K562 (cell line): ENCODE measurements around the gene HRH3. TPM values are rescaled to one million over a fixed set of nuclear protein-coding genes. Genes with fewer than 3 reads are reported as not detected.

Source experiments
- ATAC-seq: fragments of 200-7000 bp; cut with Tn5 transposase; 3 replicates; pipeline ENCODE4 v1.9.1; 2020; ENCODE audit warnings: moderate library complexity
- BruUV-seq: library from RNA; stranded (reverse); fragments of 400-500 nt; replicated peaks from 2 replicates; lab custom pipeline; 2021; lab: Mats Ljungman, UMichigan
- CTCF ChIA-PET: fragments of 300-600 bp; formaldehyde crosslinking; extraction: SDS; loops from one replicate; lab custom pipeline; 2021; ENCODE audit warnings: low intra/inter-chr PET ratio; lab: Yijun Ruan, JAX
- POLR2A ChIA-PET: fragments of 300-600, 350-650 bp; sonication (Branson Sonifier 250); formaldehyde crosslinking; extraction: SDS; loops from one replicate; lab custom pipeline; 2021; ENCODE audit warnings: antibody characterized with exemption, inconsistent platforms; lab: Yijun Ruan, JAX
- DNase-seq, 4 experiments: peaks; one replicate each; pipeline versions ENCODE4 v3.0.0 to v3.0.0-alpha.2; 2011 to 2018; ENCODE audit warnings: low spot score in 3 of 4, mixed read lengths in 3 of 4; ENCODE audit errors: extremely low read depth in 1 of 4
- FAIRE-seq: peaks from 2 replicates; lab custom pipeline; 2011; peaks lifted over from hg19 to GRCh38; lab: Jason Lieb, UNC
- H2AFZ ChIP-seq: 2 replicates; pipeline ENCODE4 v1.6.0; 2011; ENCODE audit warnings: low read depth, low read length, control low read depth, inconsistent platforms
- H3K27ac ChIP-seq: fragments of 200-600 bp; 3 replicates; pipeline ENCODE4 v1.8.0; 2011; ENCODE audit warnings: low read depth, mild to moderate bottlenecking, control low read depth, inconsistent platforms, low read length, moderate library complexity, mixed read lengths; ENCODE audit errors: extremely low read depth
- H3K27me3 ChIP-seq, 2 experiments: fragments of 300-600 bp in 1 of 2; 2 replicates in 1 of 2; 3 replicates in 1 of 2; pipeline versions ENCODE4 v1.6.0 to v1.8.0; 2011; ENCODE audit warnings: inconsistent platforms in 2 of 2, low read length in 2 of 2, mild to moderate bottlenecking in 1 of 2, mixed read lengths in 1 of 2, moderate library complexity in 1 of 2; ENCODE audit not compliant: control insufficient read depth in 2 of 2, insufficient read depth in 2 of 2
- H3K36me3 ChIP-seq: fragments of 300-600 bp; 3 replicates; pipeline ENCODE4 v1.8.0; 2011; ENCODE audit warnings: mild to moderate bottlenecking, low read length, inconsistent platforms; ENCODE audit not compliant: control insufficient read depth, insufficient read depth
- H3K4me1 ChIP-seq, 2 experiments: fragments of 200-600 bp in 1 of 2; replicated peaks in 1 of 2; 2 replicates in 1 of 2; 3 replicates in 1 of 2; pipeline versions ENCODE4 v1.5.1 to v1.8.0; 2011; ENCODE audit warnings: inconsistent platforms in 2 of 2, low read length in 2 of 2, mild to moderate bottlenecking in 1 of 2, mixed read lengths in 1 of 2, moderate library complexity in 1 of 2; ENCODE audit not compliant: control insufficient read depth in 2 of 2, insufficient read depth in 2 of 2
- H3K4me2 ChIP-seq: 2 replicates; pipeline ENCODE4 v1.6.1; 2011; ENCODE audit warnings: low read length, control low read depth, inconsistent platforms, mixed read lengths; ENCODE audit not compliant: insufficient read depth
- H3K4me3 ChIP-seq: fragments of 200-600 bp; sonication (generic), shearing (Covaris generic); 2 replicates; pipeline ENCODE4 v1.5.1; 2016; ENCODE audit warnings: control low read depth, inconsistent platforms
- H3K79me2 ChIP-seq: fragments of 200-600 bp; 3 replicates; pipeline ENCODE4 v1.8.0; 2011; ENCODE audit warnings: low read length, inconsistent platforms; ENCODE audit not compliant: control insufficient read depth, insufficient read depth
- H3K9ac ChIP-seq, 2 experiments: 2 replicates each; pipeline versions ENCODE4 v1.6.0 to v1.6.1; 2011; ENCODE audit warnings: low read depth in 2 of 2, low read length in 2 of 2, control low read depth in 1 of 2, inconsistent platforms in 1 of 2, mild to moderate bottlenecking in 1 of 2, mixed read lengths in 1 of 2; ENCODE audit not compliant: insufficient read depth in 1 of 2
- H3K9me1 ChIP-seq: one replicate; pipeline ENCODE4 v1.6.0; 2011; ENCODE audit warnings: inconsistent platforms, mild to moderate bottlenecking, low read length, moderate library complexity; ENCODE audit not compliant: control insufficient read depth, insufficient read depth
- H3K9me3 ChIP-seq: replicated peaks from 2 replicates; pipeline ENCODE4 v1.5.1; 2011; ENCODE audit warnings: low read depth, low read length, inconsistent platforms; ENCODE audit not compliant: control insufficient read depth, insufficient read depth
- H4K20me1 ChIP-seq: replicated peaks from 2 replicates; pipeline ENCODE4 v1.6.1; 2011; ENCODE audit warnings: low read length, inconsistent platforms, mixed read lengths; ENCODE audit not compliant: control insufficient read depth, insufficient read depth
- ELF1 ChIP-seq: fragments of 200-800 bp; sonication (Bioruptor generic); IDR thresholded peaks from 2 replicates; pipeline ENCODE4 v1.6.1; 2016; ENCODE audit warnings: missing genetic modification characterization, missing compliant biosample characterization
- GABPB1 ChIP-seq: sonication (generic); formaldehyde crosslinking; IDR thresholded peaks from 2 replicates; pipeline ENCODE4 v1.8.0; 2022; ENCODE audit warnings: mild to moderate bottlenecking, missing genetic modification reagents
- JUND ChIP-seq, 2 experiments: IDR thresholded peaks; 2 replicates in 1 of 2; 3 replicates in 1 of 2; pipeline ENCODE4 v1.6.1; 2011; ENCODE audit warnings: borderline replicate concordance in 2 of 2, low read depth in 2 of 2, low read length in 2 of 2, improper control_type of control experiment in 1 of 2, missing biosample characterization in 1 of 2, missing genetic modification characterization in 1 of 2, missing genetic modification reagents in 1 of 2
- MCM3 ChIP-seq: fragments of 450-650 bp; IDR thresholded peaks from 2 replicates; pipeline ENCODE4 v1.6.1; 2016
- POLR2G ChIP-seq: fragments of 200-400 bp; formaldehyde crosslinking; IDR thresholded peaks from 2 replicates; pipeline ENCODE4 v1.6.1; 2017; ENCODE audit warnings: low read depth, mild to moderate bottlenecking, antibody characterized with exemption, low read length, moderate library complexity
- SIN3B ChIP-seq: fragments of 450-650 bp; IDR thresholded peaks from 2 replicates; pipeline ENCODE4 v1.6.1; 2017; ENCODE audit warnings: low read depth, mild to moderate bottlenecking, moderate library complexity
- TFAM ChIP-seq: fragments of 250-450 bp; sonication (Bioruptor Pico); conservative IDR thresholded peaks from 2 replicates; pipeline ENCODE4 v1.5.0; 2021; ENCODE audit warnings: mild to moderate bottlenecking, moderate library complexity
- TGIF2 ChIP-seq: sonication (generic); formaldehyde crosslinking; IDR thresholded peaks from 2 replicates; pipeline ENCODE4 v1.8.1; 2022; ENCODE audit warnings: mild to moderate bottlenecking, missing genetic modification reagents, moderate library complexity
- ZKSCAN1 ChIP-seq: fragments of 150-350 bp; IDR thresholded peaks from 2 replicates; pipeline ENCODE4 v1.6.1; 2016; ENCODE audit warnings: low read depth, low read length
- ZNF740 ChIP-seq, 3 experiments: fragments of 200-800 bp in 1 of 3; sonication (Bioruptor generic) in 1 of 3; sonication (generic) in 1 of 3; formaldehyde crosslinking in 1 of 3; IDR thresholded peaks; 2 replicates each; pipeline versions ENCODE4 v1.6.1 to v1.8.0; 2016 to 2022; ENCODE audit warnings: mild to moderate bottlenecking in 2 of 3, missing compliant biosample characterization in 2 of 3, missing genetic modification characterization in 2 of 3, missing genetic modification reagents in 1 of 3
- WGBS: fragments of 100-300 bp; shearing (Covaris generic); methylation state at CpG from one replicate; pipeline ENCODE4 v1.1.6; 2016; ENCODE audit warnings: low coverage, mixed read lengths; ENCODE audit not compliant: insufficient coverage; ENCODE audit errors: missing lambda C conversion rate; 5-methylcytosine and 5-hydroxymethylcytosine counted together
- in situ Hi-C: fragments of 300-500 bp; cut with MboI; formaldehyde crosslinking; loops from 4 replicates; pipeline ENCODE4 v1.15.0; 2018; ENCODE audit warnings: inconsistent platforms, mixed read lengths
- intact Hi-C: fragments of 100-400 bp; cut with micrococcal nuclease; formaldehyde crosslinking; loops from 2 replicates; pipeline ENCODE4 v1.14.2; 2022
- polyA plus RNA-seq, 8 experiments: library from polyadenylated mRNA; depleted of rRNA in 4 of 8; stranded (reverse) in 5 of 8; unstranded in 3 of 8; fragments of >200 nt; fragmentation: Nextera tagmentation in 2 of 8; fragmentation: Illumina TruSeq in 1 of 8; extraction: Ambion mirVana in 2 of 8; extraction: Trizol in 1 of 8; gene quantifications; 2 replicates each; pipeline versions ENCODE4 v1.2.1 to v1.2.3, GENCODE V29; 2011 to 2014; ENCODE audit warnings: inconsistent platforms in 1 of 8, missing spikeins in 1 of 8
- total RNA-seq, 7 experiments: library from RNA; depleted of rRNA in 6 of 7; stranded (reverse); fragments of >200 nt in 6 of 7; fragmentation: Illumina TruSeq in 2 of 7; extraction: Trizol in 2 of 7; gene quantifications; 2 replicates each; pipeline versions ENCODE4 v1.2.1 to v1.2.3, GENCODE V29; 2011 to 2021; ENCODE audit warnings: low replicate concordance in 1 of 7
- TF ChIP-seq, protein P1 (sequence below), 3 experiments: IDR thresholded peaks in 2 of 3; conservative IDR thresholded peaks in 1 of 3; 2 replicates each; pipeline ENCODE4 v1.5.1; 2011 to 2012; ENCODE audit warnings: low read length in 3 of 3, mild to moderate bottlenecking in 3 of 3, control low read depth in 2 of 3, improper control_type of control experiment in 1 of 3, inconsistent platforms in 1 of 3, low read depth in 1 of 3, mixed read lengths in 1 of 3, moderate library complexity in 1 of 3; ENCODE audit not compliant: insufficient read depth in 2 of 3

Gene HRH3
- total and polyA plus RNA-seq, 9 of the 15 experiments (the other 6 are each of a cell fraction or from before 2014, with no cell fraction given) = not detected

GRCh38 chr20:62211769-62212288 lies 8.2 kb downstream of the HRH3 start:
- Histone ChIP-seq H3K9ac (no peak overlapping the region), H3K79me2 (no peaks in the 10 kb centered on the region), H3K9me1 (peaks cover 3% of the 10 kb centered on the region), H2AFZ (no peak overlapping the region), H3K9me3 (no peaks in the 10 kb centered on the region), H3K4me1 (peaks cover 4 to 50% of the 10 kb centered on the region in 2 experiments; a peak in 3 of 5 replicates), H3K4me2 (no peak overlapping the region), H3K36me3 (no peaks in the 10 kb centered on the region), H3K27ac (no peak overlapping the region), H3K27me3 (peaks cover 20 to 52% of the 10 kb centered on the region in 2 experiments; a peak in 4 of 5 replicates), H3K4me3 (no peak overlapping the region), H4K20me1 (peaks cover 30% of the 10 kb centered on the region)
- WGBS = 8% methylated on average over 6 of the region's 9 CpGs
- ATAC-seq (no peak), DNase-seq (no peak), FAIRE-seq (no peak)
- in situ Hi-C loops = no loop called here
- POLR2A ChIA-PET = interaction anchor here (0.7 kb wide), 1 partner anchor 289 kb away, joined by 3 read pairs; no protein-coding TSS in a partner anchor
- no peak for TF ChIP-seq SIN3B
- TF ChIP-seq ELF1 = no peak
- TF ChIP-seq ZKSCAN1 = 0 out of 2 replicates have a peak, but pooled peaks have one; percentile 68
- TF ChIP-seq GABPB1 = no peak
- no peak for TF ChIP-seq TGIF2 (CRISPR knock-in tag)
- peak; percentile 24; the same call in 1 of the 2 replicates for TF ChIP-seq POLR2G
- CTCF ChIA-PET = no interaction called here
- BruUV-seq = no TSS peak
- intact Hi-C loops = no loop called here

DNA sequence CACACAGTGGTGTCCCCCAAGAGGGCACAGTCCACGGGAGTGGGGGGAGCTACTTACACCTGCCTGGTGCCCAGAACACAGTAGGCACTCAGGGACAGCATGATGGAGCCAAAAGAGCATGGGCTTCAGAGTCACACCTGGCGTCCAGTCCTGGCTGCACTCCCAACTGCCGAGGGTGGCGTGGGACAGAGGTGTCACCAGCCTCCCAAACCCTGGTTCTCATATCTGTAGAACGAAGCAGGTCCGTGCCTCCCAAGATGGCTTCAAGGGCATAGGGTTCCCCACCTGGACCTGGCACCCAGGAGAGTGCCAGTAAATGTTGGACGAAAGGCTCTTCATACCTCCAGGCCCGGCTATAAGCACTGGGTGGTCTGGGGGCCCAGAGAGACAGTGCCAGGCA lies 8.9 kb downstream of the HRH3 start:
- CTCF ChIA-PET = no interaction called here
- H2AFZ ChIP-seq = no peak overlapping the region
- peaks cover 3% of the 10 kb centered on the region for H3K9me1 ChIP-seq
- WGBS = 10% methylated on average over 8 of the region's 8 CpGs
- BruUV-seq = no TSS peak
- FAIRE-seq (no peak), DNase-seq (no peak), ATAC-seq (no peak)
- no peaks in the 10 kb centered on the region for H3K36me3 ChIP-seq
- H3K4me1 ChIP-seq = peaks cover 4 to 51% of the 10 kb centered on the region in 2 experiments; a peak in 3 of 5 replicates
- H3K79me2 ChIP-seq = no peaks in the 10 kb centered on the region
- in situ Hi-C loops (no loop called here), intact Hi-C loops (no loop called here)
- H3K4me3 ChIP-seq = no peak overlapping the region
- H3K9ac ChIP-seq = peak overlapping the region in 1 of 2 experiments; percentile 26; a peak in 1 of 4 replicates
- H4K20me1 ChIP-seq = peaks cover 30% of the 10 kb centered on the region
- POLR2A ChIA-PET = interaction anchor here (0.7 kb wide), 1 partner anchor 289 kb away, joined by 3 read pairs; no protein-coding TSS in a partner anchor
- H3K9me3 ChIP-seq = no peaks in the 10 kb centered on the region
- no peak overlapping the region for H3K4me2 ChIP-seq
- peaks cover 14 to 50% of the 10 kb centered on the region in 2 experiments; a peak in 4 of 5 replicates for H3K27me3 ChIP-seq
- H3K27ac ChIP-seq = no peak overlapping the region
- TF ChIP-seq JUND (IDR thresholded peaks at IDR 0.05; ENCODE audit: borderline replicate concordance, low read depth, low read length) (no peak), JUND (tag; IDR thresholded peaks at IDR 0.05; ENCODE audit: borderline replicate concordance, low read depth, low read length) (no peak), MCM3 (no peak), ZNF740 (CRISPR knock-in tag; IDR thresholded peaks at IDR 0.05) (no peak), ZNF740 (tag; IDR thresholded peaks at IDR 0.05) (no peak), TFAM (CRISPR knock-in tag) (no peak)
- TF ChIP-seq, protein P1, sequence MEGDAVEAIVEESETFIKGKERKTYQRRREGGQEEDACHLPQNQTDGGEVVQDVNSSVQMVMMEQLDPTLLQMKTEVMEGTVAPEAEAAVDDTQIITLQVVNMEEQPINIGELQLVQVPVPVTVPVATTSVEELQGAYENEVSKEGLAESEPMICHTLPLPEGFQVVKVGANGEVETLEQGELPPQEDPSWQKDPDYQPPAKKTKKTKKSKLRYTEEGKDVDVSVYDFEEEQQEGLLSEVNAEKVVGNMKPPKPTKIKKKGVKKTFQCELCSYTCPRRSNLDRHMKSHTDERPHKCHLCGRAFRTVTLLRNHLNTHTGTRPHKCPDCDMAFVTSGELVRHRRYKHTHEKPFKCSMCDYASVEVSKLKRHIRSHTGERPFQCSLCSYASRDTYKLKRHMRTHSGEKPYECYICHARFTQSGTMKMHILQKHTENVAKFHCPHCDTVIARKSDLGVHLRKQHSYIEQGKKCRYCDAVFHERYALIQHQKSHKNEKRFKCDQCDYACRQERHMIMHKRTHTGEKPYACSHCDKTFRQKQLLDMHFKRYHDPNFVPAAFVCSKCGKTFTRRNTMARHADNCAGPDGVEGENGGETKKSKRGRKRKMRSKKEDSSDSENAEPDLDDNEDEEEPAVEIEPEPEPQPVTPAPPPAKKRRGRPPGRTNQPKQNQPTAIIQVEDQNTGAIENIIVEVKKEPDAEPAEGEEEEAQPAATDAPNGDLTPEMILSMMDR (IDR thresholded peaks at IDR 0.05 in 2 of 3, conservative IDR thresholded peaks at IDR 0.05 in 1 of 3; ENCODE audit: insufficient read depth in 2 of 3, low read depth in 1 of 3, low read length in 3 of 3) = no peak
